Effector memory CD4-positive, alpha-beta T cell (primary cell): ENCODE measurements around the gene PPAT.

Experiments
- DNase-seq, 3 donors: peaks; one replicate each; pipeline ENCODE4 v3.0.0-alpha.2; 2020
- H3K27ac ChIP-seq: 2 replicates; pipeline ENCODE4 v1.7.0; 2013; ENCODE audit warnings: mild to moderate bottlenecking, low read length, moderate library complexity; ENCODE audit not compliant: insufficient read depth, poor library complexity, severe bottlenecking
- H3K27me3 ChIP-seq: replicated peaks from 2 replicates; pipeline ENCODE4 v1.7.0; 2013; ENCODE audit warnings: mild to moderate bottlenecking, low read length; ENCODE audit not compliant: insufficient read depth, control insufficient read depth, poor library complexity, severe bottlenecking
- H3K36me3 ChIP-seq: 2 replicates; pipeline ENCODE4 v1.7.0; 2013; ENCODE audit warnings: mild to moderate bottlenecking, low read length, moderate library complexity; ENCODE audit not compliant: control insufficient read depth, insufficient read depth
- H3K4me1 ChIP-seq: 2 replicates; pipeline ENCODE4 v1.7.0; 2013; ENCODE audit warnings: low read length, mild to moderate bottlenecking; ENCODE audit not compliant: control insufficient read depth, insufficient read depth, poor library complexity, severe bottlenecking
- H3K4me3 ChIP-seq: 2 replicates; pipeline ENCODE4 v1.7.0; 2013; ENCODE audit warnings: low read length, low read depth, mild to moderate bottlenecking; ENCODE audit not compliant: insufficient read depth, poor library complexity, severe bottlenecking
- H3K9me3 ChIP-seq: 2 replicates; pipeline ENCODE4 v1.7.0; 2013; ENCODE audit warnings: mild to moderate bottlenecking, low read length, moderate library complexity; ENCODE audit not compliant: control insufficient read depth

The PPAT gene

GRCh38 chr4:56360071-56360470, 75.3 kb downstream of the PPAT start:
- Histone ChIP-seq H3K27me3 (no peaks in the 10 kb centered on the region), H3K4me1 (no peaks in the 10 kb centered on the region), H3K27ac (no peak overlapping the region), H3K9me3 (no peaks in the 10 kb centered on the region), H3K36me3 (peaks cover 1% of the 10 kb centered on the region), H3K4me3 (no peak overlapping the region)
- DNase-seq = no peak

DNA sequence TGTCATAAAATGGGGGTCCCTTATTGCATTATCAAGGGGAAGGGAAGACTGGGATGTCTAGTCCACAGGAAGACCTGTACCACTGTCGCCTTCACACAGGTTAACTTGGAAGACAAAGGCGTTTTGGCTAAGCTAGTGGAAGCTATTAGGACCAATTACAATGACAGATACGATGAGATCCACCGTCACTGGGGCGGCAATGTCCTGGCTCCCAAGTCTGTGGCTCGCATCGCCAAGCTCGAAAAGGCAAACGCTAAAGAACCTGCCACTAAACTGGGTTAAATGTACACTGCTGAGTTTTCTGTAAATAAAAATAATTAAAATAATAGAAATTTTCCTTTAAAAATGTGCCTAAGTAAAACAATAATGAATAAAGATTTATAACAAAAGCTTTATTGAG, 78.8 kb downstream of the PPAT start:
- Histone ChIP-seq H3K9me3 (no peaks in the 10 kb centered on the region), H3K4me3 (no peak overlapping the region), H3K27me3 (no peaks in the 10 kb centered on the region), H3K4me1 (no peaks in the 10 kb centered on the region), H3K27ac (no peak overlapping the region), H3K36me3 (peaks cover 13% of the 10 kb centered on the region)
- DNase-seq = no peak

DNA sequence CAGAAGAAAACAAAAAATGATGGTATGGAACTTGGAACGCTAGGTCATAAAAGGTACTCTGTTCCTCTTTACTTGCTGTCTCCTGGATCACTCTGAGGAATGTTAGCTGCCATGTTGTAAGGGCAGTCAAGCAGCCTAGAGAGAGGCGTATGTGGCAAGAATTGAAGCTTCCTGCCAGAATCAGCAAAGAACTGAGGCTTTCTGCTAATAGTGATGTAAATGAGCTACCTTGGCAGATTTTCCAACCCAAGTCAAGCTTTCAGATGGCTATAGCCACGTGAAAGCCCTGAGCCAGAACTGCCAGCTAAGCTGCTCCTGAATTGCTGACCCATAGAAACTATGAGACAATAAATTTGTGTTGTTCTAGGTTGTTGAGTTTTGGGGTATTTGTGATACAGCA, 86.8 kb downstream of the PPAT start:
- H3K27ac ChIP-seq = no peak overlapping the region
- H3K4me3 ChIP-seq = no peak overlapping the region
- no peaks in the 10 kb centered on the region for H3K27me3 ChIP-seq
- peaks cover 14% of the 10 kb centered on the region for H3K36me3 ChIP-seq
- H3K4me1 ChIP-seq = no peaks in the 10 kb centered on the region
- H3K9me3 ChIP-seq = no peaks in the 10 kb centered on the region
- DNase-seq = no peak

- Histone ChIP-seq H3K36me3 (peaks cover 9% of the 10 kb centered on the region), H3K27me3 (no peaks in the 10 kb centered on the region), H3K9me3 (no peaks in the 10 kb centered on the region), H3K4me3 (no peak overlapping the region), H3K4me1 (no peaks in the 10 kb centered on the region), H3K27ac (no peak overlapping the region)
- DNase-seq = no peak
Observed at GRCh38 chr4:56345458-56345857, 90.0 kb downstream of the PPAT start.
